ENCODE measurements around the gene ATR. TPM values are rescaled to one million over a fixed set of nuclear protein-coding genes. Genes with fewer than 3 reads are reported as not detected.
"Not testable (repeated sequence)": the region's sequence is repeated elsewhere in the genome, so short reads cannot be mapped to it uniquely, and the experiment has no call there.

Gene ATR
- total RNA-seq, 3 donors from 2014 or later (not counting 1 experiment from before 2014, with no cell fraction given), result 39.9 to 47.9 (median 45.8) TPM

DNA sequence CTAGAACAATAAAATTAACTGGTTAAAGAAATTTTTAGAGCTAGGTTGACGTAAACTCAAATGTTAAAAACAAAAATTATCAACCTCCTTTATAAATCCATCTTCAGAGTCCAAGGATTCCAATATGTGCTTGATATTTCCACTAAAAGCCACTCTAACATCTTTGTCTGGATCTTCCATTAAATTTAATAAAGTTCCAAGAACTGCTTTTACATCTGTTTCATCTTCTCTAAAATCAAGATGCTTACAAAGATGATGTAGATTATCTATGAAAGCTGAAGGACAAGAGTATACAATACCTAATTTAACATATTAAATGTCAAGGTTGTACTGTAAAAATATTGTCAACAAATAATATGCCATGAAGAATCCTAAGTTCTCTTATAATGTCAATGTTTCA, 24.8 kb downstream of the ATR start:
- no peak overlapping the region for H3K27ac ChIP-seq (ENCODE audit: low read length)
- H3K4me3 ChIP-seq (ENCODE audit: low read length), result no peak overlapping the region
- ATAC-seq (no peak), DNase-seq (no peak)
- intact Hi-C loops (cut with micrococcal nuclease), result no loop called here
- no peaks in the 10 kb centered on the region for H3K27me3 ChIP-seq (ENCODE audit: control insufficient read depth, insufficient read depth, low read length)
- H3K27me3 Mint-ChIP-seq (ENCODE audit: low read depth in 2 of 2), result no peaks in the 10 kb centered on the region
- H3K4me1 ChIP-seq (ENCODE audit: control insufficient read depth, insufficient read depth, low read length), result no peaks in the 10 kb centered on the region
- H3K9me3 Mint-ChIP-seq, result no peaks in the 10 kb centered on the region
- WGBS (ENCODE audit: insufficient coverage), result 100% methylated on average over 1 of the region's 1 CpG
- TF ChIP-seq, protein P1, sequence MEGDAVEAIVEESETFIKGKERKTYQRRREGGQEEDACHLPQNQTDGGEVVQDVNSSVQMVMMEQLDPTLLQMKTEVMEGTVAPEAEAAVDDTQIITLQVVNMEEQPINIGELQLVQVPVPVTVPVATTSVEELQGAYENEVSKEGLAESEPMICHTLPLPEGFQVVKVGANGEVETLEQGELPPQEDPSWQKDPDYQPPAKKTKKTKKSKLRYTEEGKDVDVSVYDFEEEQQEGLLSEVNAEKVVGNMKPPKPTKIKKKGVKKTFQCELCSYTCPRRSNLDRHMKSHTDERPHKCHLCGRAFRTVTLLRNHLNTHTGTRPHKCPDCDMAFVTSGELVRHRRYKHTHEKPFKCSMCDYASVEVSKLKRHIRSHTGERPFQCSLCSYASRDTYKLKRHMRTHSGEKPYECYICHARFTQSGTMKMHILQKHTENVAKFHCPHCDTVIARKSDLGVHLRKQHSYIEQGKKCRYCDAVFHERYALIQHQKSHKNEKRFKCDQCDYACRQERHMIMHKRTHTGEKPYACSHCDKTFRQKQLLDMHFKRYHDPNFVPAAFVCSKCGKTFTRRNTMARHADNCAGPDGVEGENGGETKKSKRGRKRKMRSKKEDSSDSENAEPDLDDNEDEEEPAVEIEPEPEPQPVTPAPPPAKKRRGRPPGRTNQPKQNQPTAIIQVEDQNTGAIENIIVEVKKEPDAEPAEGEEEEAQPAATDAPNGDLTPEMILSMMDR (IDR thresholded peaks at IDR 0.05), result no peak
- H3K36me3 Mint-ChIP-seq, result peaks cover 45% of the 10 kb centered on the region
- H3K9me3 ChIP-seq (ENCODE audit: control insufficient read depth, insufficient read depth, low read length), result no peaks in the 10 kb centered on the region
- H3K27ac Mint-ChIP-seq, result no peak overlapping the region
- H3K4me1 Mint-ChIP-seq, result no peaks in the 10 kb centered on the region
- H3K4me3 Mint-ChIP-seq, result no peak overlapping the region
- peaks cover 77% of the 10 kb centered on the region for H3K36me3 ChIP-seq (ENCODE audit: control insufficient read depth, insufficient read depth, low read length)

DNA sequence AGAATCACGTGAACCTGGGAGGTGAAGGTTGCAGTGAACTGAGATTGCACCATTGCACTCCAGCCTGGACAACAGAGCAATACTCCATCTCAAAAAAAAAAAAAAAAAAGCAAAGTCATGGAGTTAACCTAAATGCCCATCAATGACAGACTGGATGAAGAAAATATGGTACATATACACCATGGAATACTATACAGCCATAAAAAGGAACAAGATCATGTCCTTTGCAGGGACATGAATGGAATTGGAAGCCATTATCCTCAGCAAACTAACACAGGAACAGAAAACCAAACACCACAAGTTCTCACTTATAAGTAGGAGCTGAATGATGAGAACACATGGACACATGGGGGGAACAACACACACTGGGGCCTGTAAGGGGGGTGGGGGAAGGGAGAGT, 26.0 kb downstream of the ATR start:
- H3K4me3 ChIP-seq (ENCODE audit: low read length); H3K27ac Mint-ChIP-seq; H3K27ac ChIP-seq (ENCODE audit: low read length); DNase-seq; intact Hi-C loops (cut with micrococcal nuclease); H3K4me1 Mint-ChIP-seq; H3K4me3 Mint-ChIP-seq; H3K4me1 ChIP-seq (ENCODE audit: control insufficient read depth, insufficient read depth, low read length); H3K27me3 Mint-ChIP-seq (ENCODE audit: low read depth in 2 of 2); H3K9me3 ChIP-seq (ENCODE audit: control insufficient read depth, insufficient read depth, low read length); H3K27me3 ChIP-seq (ENCODE audit: control insufficient read depth, insufficient read depth, low read length); ATAC-seq; H3K9me3 Mint-ChIP-seq: not testable (repeated sequence)
- H3K36me3 ChIP-seq (ENCODE audit: control insufficient read depth, insufficient read depth, low read length), result peaks cover 78% of the 10 kb centered on the region
- no CpG with 5 or more reads among the region's 1 CpG for WGBS (ENCODE audit: insufficient coverage)
- H3K36me3 Mint-ChIP-seq, result peaks cover 45% of the 10 kb centered on the region

DNA sequence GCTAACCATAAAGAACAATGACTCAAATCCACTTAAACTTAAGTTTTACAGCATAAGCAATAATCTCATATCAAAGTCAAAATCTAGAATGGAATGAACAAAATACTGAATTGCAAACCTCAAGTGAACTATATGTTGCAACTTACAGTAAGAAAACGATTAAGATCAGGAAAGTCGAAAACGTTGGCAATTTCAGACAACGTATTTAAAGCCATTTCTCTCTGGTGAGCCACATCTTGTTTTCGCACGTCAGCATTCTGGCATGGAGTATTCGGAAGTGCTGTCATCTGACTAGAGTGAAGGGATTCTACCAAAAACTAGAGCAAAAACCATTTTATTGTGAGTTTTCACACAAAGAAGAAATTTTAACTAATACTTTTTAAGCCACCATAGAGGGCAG, 28.5 kb downstream of the ATR start:
- peaks cover 34% of the 10 kb centered on the region for H3K36me3 Mint-ChIP-seq

DNA sequence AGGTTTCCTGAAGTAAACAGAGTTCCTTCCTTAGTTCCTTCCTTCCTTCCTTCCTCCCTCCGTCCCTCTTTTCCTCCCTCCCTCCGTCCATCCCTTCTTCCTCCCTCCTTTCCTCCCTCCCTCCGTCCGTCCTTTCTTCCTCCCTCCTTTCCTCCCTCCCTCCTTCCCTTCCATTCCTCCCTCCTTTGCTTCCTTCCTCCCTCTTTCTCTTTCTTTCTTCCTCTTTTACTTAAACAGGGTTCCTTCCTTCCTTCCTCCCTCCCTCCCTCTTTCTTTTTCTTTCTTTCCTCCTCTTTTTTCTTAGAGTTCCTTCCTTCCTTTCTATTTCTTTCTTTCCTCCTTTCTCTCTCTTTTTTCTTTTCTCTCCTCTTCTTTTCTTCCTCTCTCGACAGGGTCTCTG, 35.2 kb downstream of the ATR start:
- H3K4me1 Mint-ChIP-seq, result no peaks in the 10 kb centered on the region
- Histone ChIP-seq H3K27ac (ENCODE audit: low read length) (no peak overlapping the region), H3K36me3 (ENCODE audit: control insufficient read depth, insufficient read depth, low read length) (peaks cover 36% of the 10 kb centered on the region), H3K4me1 (ENCODE audit: control insufficient read depth, insufficient read depth, low read length) (no peaks in the 10 kb centered on the region), H3K9me3 (ENCODE audit: control insufficient read depth, insufficient read depth, low read length) (no peaks in the 10 kb centered on the region), H3K27me3 (ENCODE audit: control insufficient read depth, insufficient read depth, low read length) (no peaks in the 10 kb centered on the region), H3K4me3 (ENCODE audit: low read length) (no peak overlapping the region)
- TF ChIP-seq, protein P1 (IDR thresholded peaks at IDR 0.05), result no peak
- 95% methylated on average over 5 of the region's 5 CpGs for WGBS (ENCODE audit: insufficient coverage)
- ATAC-seq (no peak), DNase-seq (no peak)
- no peak overlapping the region for H3K4me3 Mint-ChIP-seq
- intact Hi-C loops (cut with micrococcal nuclease), result no loop called here
- H3K9me3 Mint-ChIP-seq, result no peaks in the 10 kb centered on the region
- no peaks in the 10 kb centered on the region for H3K27me3 Mint-ChIP-seq (ENCODE audit: low read depth in 2 of 2)
- no peaks in the 10 kb centered on the region for H3K36me3 Mint-ChIP-seq
- H3K27ac Mint-ChIP-seq, result no peak overlapping the region

More for the DNA sequence above, 28.5 kb downstream of the ATR start:
- Histone ChIP-seq H3K27me3 (ENCODE audit: control insufficient read depth, insufficient read depth, low read length) (no peaks in the 10 kb centered on the region), H3K4me3 (ENCODE audit: low read length) (no peak overlapping the region), H3K9me3 (ENCODE audit: control insufficient read depth, insufficient read depth, low read length) (no peaks in the 10 kb centered on the region), H3K27ac (ENCODE audit: low read length) (no peak overlapping the region), H3K36me3 (ENCODE audit: control insufficient read depth, insufficient read depth, low read length) (peaks cover 78% of the 10 kb centered on the region), H3K4me1 (ENCODE audit: control insufficient read depth, insufficient read depth, low read length) (no peaks in the 10 kb centered on the region)
- no peak for DNase-seq
- no peaks in the 10 kb centered on the region for H3K4me1 Mint-ChIP-seq
- H3K27ac Mint-ChIP-seq, result no peak overlapping the region
- no peaks in the 10 kb centered on the region for H3K27me3 Mint-ChIP-seq (ENCODE audit: low read depth in 2 of 2)
- no peaks in the 10 kb centered on the region for H3K9me3 Mint-ChIP-seq
- no peak overlapping the region for H3K4me3 Mint-ChIP-seq
- TF ChIP-seq, protein P1 (IDR thresholded peaks at IDR 0.05), result no peak
- intact Hi-C loops (cut with micrococcal nuclease), result no loop called here
- no peak for ATAC-seq
- WGBS (ENCODE audit: insufficient coverage), result 98% methylated on average over 7 of the region's 7 CpGs

Measured in natural killer cell (primary cell).